HG02571 (cell line): ENCODE data around the gene ERV3-1.
"Not testable (repeated sequence)": the region's sequence is repeated elsewhere in the genome, so short reads cannot be mapped to it uniquely, and the experiment has no call there.

Experiments
- ATAC-seq: cut with Tn5 transposase; IDR thresholded peaks from one replicate; pipeline ENCODE4 v1.9.1; 2021; ENCODE audit warnings: mild to moderate bottlenecking, moderate library complexity; ENCODE audit not compliant: unreplicated experiment

The ERV3-1 gene

DNA sequence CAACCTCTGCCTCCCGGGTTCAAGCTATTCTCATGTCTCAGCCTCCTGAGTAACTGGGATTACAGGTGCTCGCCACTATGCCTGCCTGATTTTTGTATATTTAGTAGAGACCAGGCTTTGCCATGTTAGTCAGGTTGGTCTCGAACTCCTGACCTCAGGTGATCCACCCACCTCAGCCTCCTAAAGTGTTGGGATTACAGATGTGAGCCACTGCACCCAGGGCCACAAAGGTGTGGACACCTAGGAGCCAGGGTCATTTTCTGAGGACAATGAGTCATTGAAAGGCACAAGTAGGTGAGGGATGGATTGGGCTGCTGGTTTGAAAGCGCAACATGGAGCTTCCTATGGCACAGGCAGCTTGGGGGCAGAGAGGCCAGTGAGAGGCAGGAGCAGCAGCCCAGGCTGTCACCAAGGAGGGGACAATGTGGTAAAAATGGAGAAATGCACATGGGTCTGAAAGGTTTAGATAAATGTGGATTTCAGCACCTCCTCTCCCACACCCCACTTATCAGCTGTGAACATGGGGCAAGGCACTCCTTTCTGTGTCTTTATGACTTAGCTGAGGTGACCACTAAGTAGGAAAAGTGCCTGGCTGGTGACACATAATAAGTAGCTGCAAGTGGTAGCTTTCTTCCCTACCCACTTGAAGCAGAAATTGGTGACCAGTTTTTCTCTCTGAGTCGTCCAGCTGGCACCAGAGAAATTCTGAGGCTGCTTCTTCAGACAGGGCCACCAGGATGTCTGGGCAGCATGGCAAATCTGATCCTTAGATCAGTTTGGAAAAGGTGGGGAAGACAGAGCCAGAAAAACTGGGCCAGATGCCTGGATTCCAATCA lies 61.6 kb downstream of the ERV3-1 start:
- not testable (repeated sequence) for ATAC-seq
